Neutrophil (primary cell): ENCODE measurements around the gene ASTN2.

ENCODE experiments used
- H3K27ac ChIP-seq: fragments of 200-600 bp; sonication (generic); 2 replicates; pipeline ENCODE4 v1.5.1; 2016; ENCODE audit warnings: mild to moderate bottlenecking, moderate library complexity
- H3K27me3 ChIP-seq: fragments of 200-600 bp; sonication (generic); 2 replicates; pipeline ENCODE4 v1.6.0; 2016; ENCODE audit warnings: mild to moderate bottlenecking
- H3K36me3 ChIP-seq: fragments of 200-600 bp; sonication (generic); 2 replicates; pipeline ENCODE4 v1.5.1; 2017
- H3K4me1 ChIP-seq, 2 experiments: fragments of 200-600 bp in 1 of 2; sonication (generic) in 1 of 2; 1 replicate in 1 of 2; 2 replicates in 1 of 2; pipeline versions ENCODE4 v1.5.1 to v1.6.1; 2013 to 2016; ENCODE audit warnings: low read depth in 1 of 2, low read length in 1 of 2, mild to moderate bottlenecking in 1 of 2, moderate library complexity in 1 of 2; ENCODE audit not compliant: control insufficient read depth in 1 of 2, insufficient read depth in 1 of 2
- H3K4me3 ChIP-seq, 2 experiments: fragments of 200-600 bp in 1 of 2; sonication (generic) in 1 of 2; 1 replicate in 1 of 2; 2 replicates in 1 of 2; pipeline ENCODE4 v1.5.1; 2013 to 2016; ENCODE audit warnings: low read depth in 1 of 2, low read length in 1 of 2, mild to moderate bottlenecking in 1 of 2, moderate library complexity in 1 of 2
- H3K9me3 ChIP-seq: fragments of 200-600 bp; sonication (generic); 2 replicates; pipeline ENCODE4 v1.5.1; 2016
- CTCF ChIP-seq: fragments of 200-600 bp; sonication (generic); IDR thresholded peaks from 2 replicates; pipeline ENCODE4 v1.5.1; 2016; ENCODE audit warnings: antibody characterized with exemption

The ASTN2 gene

DNA sequence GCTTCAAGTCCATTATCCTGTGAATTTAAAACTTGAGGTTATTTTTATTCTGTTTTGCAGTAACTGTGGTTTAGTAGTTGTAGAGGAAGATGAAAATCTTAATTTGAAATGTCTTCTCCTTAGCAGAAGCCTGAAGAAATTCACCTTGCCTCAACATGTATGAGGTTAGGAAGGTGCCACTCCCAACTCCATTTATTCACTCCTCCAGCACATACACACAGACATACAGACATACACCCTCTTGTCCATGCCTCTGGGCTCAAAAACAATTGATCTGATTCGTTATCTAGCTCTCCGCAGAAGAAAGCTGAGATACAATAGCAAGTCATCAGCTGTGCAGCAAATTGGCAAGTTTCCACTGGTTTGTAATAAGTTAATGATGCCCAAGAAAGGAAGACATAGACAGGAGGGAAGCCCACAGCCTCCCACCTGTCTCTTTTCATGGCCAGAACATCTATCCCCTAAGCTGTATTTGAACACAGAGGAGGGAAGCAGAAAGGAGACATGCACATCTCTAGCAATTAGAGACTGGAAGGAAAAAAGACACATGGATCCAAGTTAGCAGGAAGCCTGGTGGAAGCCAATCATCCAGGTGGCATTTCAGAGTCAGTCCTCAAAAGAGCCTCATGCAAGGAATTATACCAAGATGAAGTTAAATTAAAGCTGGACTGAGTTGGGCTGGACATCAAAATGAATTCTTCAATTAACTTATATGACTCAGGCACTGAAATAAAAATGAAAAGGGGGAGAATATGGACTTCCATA lies 257.9 kb downstream of the ASTN2 start:
- H3K36me3 ChIP-seq = no peaks in the 10 kb centered on the region
- H3K4me1 ChIP-seq = no peaks in the 10 kb centered on the region
- no peaks in the 10 kb centered on the region for H3K9me3 ChIP-seq
- H3K4me3 ChIP-seq = no peak overlapping the region
- H3K27ac ChIP-seq = no peak overlapping the region
- no peak for TF ChIP-seq CTCF
- H3K27me3 ChIP-seq = no peaks in the 10 kb centered on the region

DNA sequence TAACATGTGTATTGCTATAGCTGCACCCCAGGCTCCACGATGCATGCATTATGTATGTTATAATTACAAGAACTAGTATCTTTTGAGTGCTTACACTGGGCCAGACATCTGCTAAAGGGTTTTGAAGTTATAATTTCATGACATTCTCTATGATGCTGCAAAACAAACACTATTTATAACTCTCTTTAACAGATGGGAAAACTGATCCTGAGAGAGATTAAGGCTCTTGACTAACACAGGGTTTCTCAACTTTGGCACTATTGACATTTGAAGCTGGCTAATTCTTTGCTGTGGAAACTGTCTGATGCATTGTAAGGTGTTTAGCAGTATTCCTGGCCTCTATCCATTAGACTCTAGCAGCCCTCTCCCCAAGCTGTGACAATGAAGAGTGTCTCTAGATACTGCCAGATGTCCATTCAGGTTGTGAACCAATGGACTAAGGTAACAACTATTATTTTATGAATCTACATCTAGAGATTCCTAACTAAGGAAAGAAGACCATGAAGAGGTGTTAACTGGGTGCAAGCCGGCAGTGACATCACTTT lies 258.6 kb downstream of the ASTN2 start:
- TF ChIP-seq CTCF = no peak
- Histone ChIP-seq H3K36me3 (no peaks in the 10 kb centered on the region), H3K27me3 (no peaks in the 10 kb centered on the region), H3K4me3 (no peak overlapping the region), H3K27ac (no peak overlapping the region), H3K9me3 (no peaks in the 10 kb centered on the region), H3K4me1 (no peaks in the 10 kb centered on the region)

GRCh38 chr9:117153021-117153420 lies 261.8 kb downstream of the ASTN2 start:
- no peaks in the 10 kb centered on the region for H3K36me3 ChIP-seq
- H3K4me1 ChIP-seq = no peaks in the 10 kb centered on the region
- H3K9me3 ChIP-seq = no peaks in the 10 kb centered on the region
- no peak overlapping the region for H3K4me3 ChIP-seq
- TF ChIP-seq CTCF = no peak
- no peaks in the 10 kb centered on the region for H3K27me3 ChIP-seq
- no peak overlapping the region for H3K27ac ChIP-seq

- Histone ChIP-seq H3K4me3 (no peak overlapping the region), H3K4me1 (no peaks in the 10 kb centered on the region), H3K9me3 (no peaks in the 10 kb centered on the region), H3K27me3 (no peaks in the 10 kb centered on the region), H3K36me3 (no peaks in the 10 kb centered on the region), H3K27ac (no peak overlapping the region)
- no peak for TF ChIP-seq CTCF
These were observed 263.1 kb downstream of the ASTN2 start for GRCh38 chr9:117151716-117152115.

DNA sequence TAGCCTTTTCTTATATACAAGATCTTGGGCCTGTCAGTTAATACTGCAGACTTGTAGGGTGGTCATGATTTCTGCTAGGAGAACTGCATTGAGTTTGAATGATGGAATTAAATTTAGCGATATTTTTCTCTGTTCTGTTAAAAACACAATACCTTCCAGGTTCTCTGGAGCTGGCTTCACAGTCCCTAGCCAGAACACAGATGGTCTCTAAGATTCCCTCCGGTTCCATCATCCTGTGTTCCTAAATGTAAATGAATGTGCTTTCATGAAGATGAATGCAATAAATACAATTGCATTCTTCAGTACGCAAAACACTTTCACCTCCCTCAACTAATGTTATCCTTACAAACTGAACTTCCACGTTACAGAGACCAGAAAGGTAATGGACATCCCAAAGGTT lies 264.9 kb downstream of the ASTN2 start:
- TF ChIP-seq CTCF = no peak
- Histone ChIP-seq H3K27me3 (no peaks in the 10 kb centered on the region), H3K36me3 (no peaks in the 10 kb centered on the region), H3K27ac (no peak overlapping the region), H3K4me1 (no peaks in the 10 kb centered on the region), H3K9me3 (no peaks in the 10 kb centered on the region), H3K4me3 (no peak overlapping the region)
